Fibroblast of lung (primary cell): Measurements from ENCODE around the gene TESK2.

Source experiments
- CTCF ChIP-seq, 2 donors: IDR thresholded peaks in 1 of 2; conservative IDR thresholded peaks in 1 of 2; 1 replicate in 1 of 2; 2 replicates in 1 of 2; pipeline ENCODE4 v1.5.1; 2011 to 2012; ENCODE audit warnings: low read length in 2 of 2, control low read depth in 1 of 2, inconsistent platforms in 1 of 2, low read depth in 1 of 2, mild to moderate bottlenecking in 1 of 2
- EZH2 ChIP-seq: IDR thresholded peaks from 2 replicates; pipeline ENCODE4 v1.5.1; 2012; ENCODE audit warnings: low read length, control low read depth, mild to moderate bottlenecking; ENCODE audit errors: missing control alignments

GRCh38 chr1:45299296-45299695, 191.7 kb downstream of the TESK2 start:
- TF ChIP-seq CTCF (conservative IDR thresholded peaks at IDR 0.05 in 1 of 2, IDR thresholded peaks at IDR 0.05 in 1 of 2; ENCODE audit: low read depth in 1 of 2, low read length in 2 of 2) (no peak), EZH2 (no peak)
